H1 (cell line): Measurements from ENCODE around the gene NAAA.

Experiments used
- CHD1 ChIP-seq: IDR thresholded peaks from 2 replicates; pipeline ENCODE4 v1.6.1; 2012; ENCODE audit warnings: low read depth, low read length, improper control_type of control experiment
- CTCF ChIP-seq, 3 experiments: IDR thresholded peaks; 1 replicate in 2 of 3; 2 replicates in 1 of 3; pipeline versions ENCODE4 v1.5.1 to v1.6.1; 2011; ENCODE audit warnings: low read length in 3 of 3, mild to moderate bottlenecking in 3 of 3, inconsistent platforms in 2 of 3, low read depth in 1 of 3, moderate library complexity in 1 of 3; ENCODE audit not compliant: insufficient read depth in 1 of 3; ENCODE audit errors: control extremely low read depth in 1 of 3
- JUN ChIP-seq: IDR thresholded peaks from 2 replicates; pipeline ENCODE4 v1.6.1; 2011; ENCODE audit warnings: low read depth, mild to moderate bottlenecking, improper control_type of control experiment, low read length
- TAF1 ChIP-seq: IDR thresholded peaks from 2 replicates; pipeline ENCODE4 v1.6.1; 2011; ENCODE audit warnings: mild to moderate bottlenecking, low read depth, low read length

- TF ChIP-seq CTCF (IDR thresholded peaks at IDR 0.05; ENCODE audit: control extremely low read depth in 1 of 3, insufficient read depth in 1 of 3, low read depth in 1 of 3, low read length in 3 of 3) (no peak), TAF1 (no peak), CHD1 (no peak), JUN (no peak)
Measured at GRCh38 chr4:75908555-75908954, 32.3 kb downstream of the NAAA start.
